Mucosa of descending colon (tissue), 3 donors: ENCODE data around the gene LAMTOR4. TPM values are rescaled to one million over a fixed set of nuclear protein-coding genes. Genes with fewer than 3 reads are reported as not detected.
"Not testable (repeated sequence)": the region's sequence is repeated elsewhere in the genome, so short reads cannot be mapped to it uniquely, and the experiment has no call there.

Experiments
- ATAC-seq: fragments of 200-7000 bp; cut with Tn5 transposase; one replicate; pipeline ENCODE4 v1.9.1; 2020; ENCODE audit warnings: mild to moderate bottlenecking, moderate library complexity
- DNase-seq, 3 donors: peaks; one replicate each; pipeline ENCODE4 v3.0.0-alpha.2; 2020
- H3K36me3 ChIP-seq: fragments of 200-600 bp; one replicate; pipeline ENCODE4 v1.8.0; 2021; ENCODE audit warnings: low read depth, mild to moderate bottlenecking
- H3K4me1 ChIP-seq: fragments of 200-600 bp; one replicate; pipeline ENCODE4 v1.8.0; 2021; ENCODE audit warnings: low read depth, mild to moderate bottlenecking
- H3K4me3 ChIP-seq: fragments of 200-600 bp; one replicate; pipeline ENCODE4 v1.8.0; 2021; ENCODE audit warnings: mild to moderate bottlenecking
- H3K9me3 ChIP-seq: fragments of 200-600 bp; one replicate; pipeline ENCODE4 v1.8.0; 2021; ENCODE audit warnings: mild to moderate bottlenecking
- CTCF ChIP-seq: fragments of 200-600 bp; IDR thresholded peaks from one replicate; pipeline ENCODE4 v1.8.0; 2022; ENCODE audit warnings: antibody characterized with exemption, mild to moderate bottlenecking
- intact Hi-C, 2 donors: fragments of 100-400 bp; cut with DNase I in 1 of 2; cut with micrococcal nuclease in 1 of 2; formaldehyde crosslinking; loops; one replicate each; pipeline versions ENCODE4 v1.11.0 to v1.11.1; 2022; cut with DNase I, micrococcal nuclease
- total RNA-seq, 3 donors: library from RNA; stranded (reverse); fragmentation: NEBNext Ultra II Directional in 2 of 3; extraction: Animal tissue kit (Norgen Biotek cat#: 25700) in 2 of 3; gene quantifications; one replicate each; pipeline versions ENCODE4 v1.2.1 to v1.2.4, GENCODE V29; 2021 to 2023
- donor health status: DM: no; HTN: no; CAD: no; lungs with moderate emphysema.
- donor health status: DM: no; HTN: no; CAD: no.
- donor health status: DM: no; HTN: yes; CAD: no.

The LAMTOR4 gene
- total RNA-seq, 3 donors from 2014 or later = 135 to 221 (median 187) TPM

- Histone ChIP-seq H3K4me3 (no peak within 1 kb of the TSS), H3K36me3 (no peaks in the 10 kb centered on the region), H3K4me1 (no peaks in the 10 kb centered on the region), H3K9me3 (no peaks in the 10 kb centered on the region)
- ATAC-seq (peak; percentile 99), DNase-seq (peak; percentile 97 to 98 (median 98))
- intact Hi-C loops = no loop called here
- no peak for TF ChIP-seq CTCF
These were observed 28.6 kb downstream of the LAMTOR4 start, which contains the start of the genes GPC2 and STAG3 for GRCh38 chr7:100177045-100178001. Gene GPC2 (minus strand): TSS chr7:100177381. CDS start chr7:100177199, 182 bp downstream. Gene STAG3 (plus strand): TSS chr7:100177918. CDS start chr7:100180557, 2,639 bp downstream.

- H3K4me1 ChIP-seq, DNase-seq, ATAC-seq, H3K36me3 ChIP-seq, H3K9me3 ChIP-seq, H3K4me3 ChIP-seq, intact Hi-C loops: not testable (repeated sequence)
These were observed 31.4 kb downstream of the LAMTOR4 start for GRCh38 chr7:100180084-100180483.

- H3K4me3 ChIP-seq, DNase-seq, ATAC-seq, H3K9me3 ChIP-seq, intact Hi-C loops, H3K4me1 ChIP-seq, H3K36me3 ChIP-seq: not testable (repeated sequence)
These were observed 33.9 kb downstream of the LAMTOR4 start for GRCh38 chr7:100182616-100183015.

GRCh38 chr7:100183090-100183489, 34.4 kb downstream of the LAMTOR4 start:
- H3K4me1 ChIP-seq, H3K36me3 ChIP-seq, DNase-seq, intact Hi-C loops, H3K9me3 ChIP-seq, ATAC-seq, H3K4me3 ChIP-seq: not testable (repeated sequence)

GRCh38 chr7:100185726-100186125, 37.0 kb downstream of the LAMTOR4 start:
- intact Hi-C loops = no loop called here
- DNase-seq (no peak), ATAC-seq (no peak)
- TF ChIP-seq CTCF = no peak
- Histone ChIP-seq H3K4me3 (no peak overlapping the region), H3K4me1 (no peaks in the 10 kb centered on the region), H3K36me3 (no peaks in the 10 kb centered on the region), H3K9me3 (no peaks in the 10 kb centered on the region)

GRCh38 chr7:100189061-100189460, 40.3 kb downstream of the LAMTOR4 start:
- ATAC-seq (no peak), DNase-seq (no peak)
- intact Hi-C loops = no loop called here

More at GRCh38 chr7:100189061-100189460, 40.3 kb downstream of the LAMTOR4 start:
- no peaks in the 10 kb centered on the region for H3K4me1 ChIP-seq
- no peak for TF ChIP-seq CTCF
- no peaks in the 10 kb centered on the region for H3K9me3 ChIP-seq
- no peak overlapping the region for H3K4me3 ChIP-seq
- H3K36me3 ChIP-seq = no peaks in the 10 kb centered on the region
